Measurements from ENCODE around the gene TOM1L1.

GRCh38 chr17:54916721-54917120 lies 16.1 kb downstream of the TOM1L1 start:
- TF ChIP-seq CTCF (conservative IDR thresholded peaks at IDR 0.05; ENCODE audit: low read length) (no peak), EZH2phosphoT487 (IDR thresholded peaks at IDR 0.05; ENCODE audit: borderline replicate concordance, low read depth, low read length) (no peak)
